SK-N-MC (cell line): ENCODE measurements around the gene ZNF862.

Experiments used
- DNase-seq: peaks from one replicate; pipeline ENCODE4 v3.0.0-alpha.2; 2011; ENCODE audit warnings: low read depth, low spot score
- H3K27ac ChIP-seq: fragments of 200-600 bp; sonication (generic); 2 replicates; pipeline ENCODE4 v1.5.1; 2016; ENCODE audit warnings: mixed run types
- H3K36me3 ChIP-seq: fragments of 200-600 bp; sonication (generic); 2 replicates; pipeline ENCODE4 v1.6.1; 2017; ENCODE audit warnings: antibody characterized with exemption, low read length, mixed read lengths; ENCODE audit not compliant: insufficient read depth
- H3K4me3 ChIP-seq: fragments of 200-600 bp; sonication (generic); 2 replicates; pipeline ENCODE4 v1.5.1; 2016
- H3K9ac ChIP-seq: fragments of 200-600 bp; sonication (generic); 2 replicates; pipeline ENCODE4 v1.8.0; 2017; ENCODE audit warnings: mixed run types, mixed read lengths; ENCODE audit not compliant: insufficient read length
- H3K9me3 ChIP-seq: fragments of 200-600 bp; sonication (generic); 2 replicates; pipeline ENCODE4 v1.6.1; 2017; ENCODE audit warnings: low read depth, mild to moderate bottlenecking, antibody characterized with exemption, low read length, moderate library complexity, mixed read lengths
- EZH2 ChIP-seq: fragments of 200-600 bp; sonication (generic); IDR thresholded peaks from one replicate; pipeline ENCODE4 v1.6.1; 2017; ENCODE audit warnings: antibody characterized with exemption
- FOXP2 ChIP-seq: optimal IDR thresholded peaks from 2 replicates; pipeline ENCODE3; 2011; ENCODE audit warnings: mild to moderate bottlenecking, moderate library complexity; ENCODE audit not compliant: insufficient read depth; ENCODE audit errors: extremely low read length, control extremely low read depth
- POLR2AphosphoS5 ChIP-seq: IDR thresholded peaks from 2 replicates; pipeline ENCODE4 v1.6.1; 2012; ENCODE audit warnings: mild to moderate bottlenecking, low read depth, low read length, borderline replicate concordance

ZNF862 gene

GRCh38 chr7:149869291-149869650 is 31.1 kb downstream of the ZNF862 start:
- DNase-seq, result no peak
- TF ChIP-seq FOXP2 (no peak), EZH2 (no peak), POLR2AphosphoS5 (no peak)
- Histone ChIP-seq H3K36me3 (no peaks in the 10 kb centered on the region), H3K27ac (no peak overlapping the region), H3K4me3 (no peak overlapping the region), H3K9me3 (no peaks in the 10 kb centered on the region), H3K9ac (no peak overlapping the region)

- TF ChIP-seq FOXP2, result no peak
- H3K4me3 ChIP-seq, result no peak overlapping the region
- DNase-seq, result no peak
- H3K9me3 ChIP-seq, result no peaks in the 10 kb centered on the region
- H3K36me3 ChIP-seq, result no peaks in the 10 kb centered on the region
- H3K27ac ChIP-seq, result no peak overlapping the region
- H3K9ac ChIP-seq, result no peak overlapping the region
Measured at GRCh38 chr7:149869867-149870266, 31.7 kb downstream of the ZNF862 start.

GRCh38 chr7:149870274-149870673 is 32.1 kb downstream of the ZNF862 start:
- Histone ChIP-seq H3K9me3 (no peaks in the 10 kb centered on the region), H3K27ac (no peak overlapping the region), H3K9ac (no peak overlapping the region), H3K4me3 (no peak overlapping the region), H3K36me3 (no peaks in the 10 kb centered on the region)
- DNase-seq, result no peak
- TF ChIP-seq POLR2AphosphoS5 (no peak), FOXP2 (no peak), EZH2 (no peak)

GRCh38 chr7:149870701-149871483 is 32.7 kb downstream of the ZNF862 start:
- H3K27ac ChIP-seq, result no peak overlapping the region
- TF ChIP-seq FOXP2, result no peak
- TF ChIP-seq POLR2AphosphoS5, result no peak
- no peak for TF ChIP-seq EZH2
- no peak for DNase-seq

GRCh38 chr7:149871576-149871975 is 33.4 kb downstream of the ZNF862 start:
- Histone ChIP-seq H3K4me3 (no peak overlapping the region), H3K27ac (no peak overlapping the region), H3K36me3 (no peaks in the 10 kb centered on the region), H3K9me3 (no peaks in the 10 kb centered on the region), H3K9ac (no peak overlapping the region)
- TF ChIP-seq EZH2 (no peak), POLR2AphosphoS5 (no peak), FOXP2 (no peak)
- DNase-seq, result no peak

More at GRCh38 chr7:149870701-149871483, 32.7 kb downstream of the ZNF862 start:
- no peaks in the 10 kb centered on the region for H3K9me3 ChIP-seq
- H3K4me3 ChIP-seq, result no peak overlapping the region
- no peak overlapping the region for H3K9ac ChIP-seq
- no peaks in the 10 kb centered on the region for H3K36me3 ChIP-seq

- no peak for DNase-seq
- no peaks in the 10 kb centered on the region for H3K36me3 ChIP-seq
- peak overlapping the region; percentile 96 for H3K4me3 ChIP-seq
- H3K27ac ChIP-seq, result no peak overlapping the region
- TF ChIP-seq POLR2AphosphoS5, result no peak
- TF ChIP-seq EZH2, result no peak
- no peak for TF ChIP-seq FOXP2
- no peaks in the 10 kb centered on the region for H3K9me3 ChIP-seq
- H3K9ac ChIP-seq, result no peak overlapping the region
Measured at GRCh38 chr7:149872419-149873073, 34.4 kb downstream of the ZNF862 start.

- no peak for DNase-seq
- Histone ChIP-seq H3K27ac (no peak within 1 kb of the TSS), H3K36me3 (no peaks in the 10 kb centered on the region), H3K9ac (peak within 1 kb of the TSS; percentile 64), H3K9me3 (no peaks in the 10 kb centered on the region), H3K4me3 (peak within 1 kb of the TSS; percentile 96)
- TF ChIP-seq EZH2, result no peak
- no peak for TF ChIP-seq POLR2AphosphoS5
- no peak for TF ChIP-seq FOXP2
Measured at GRCh38 chr7:149873074-149873969, 35.1 kb downstream of the ZNF862 start, which contains the start of gene ATP6V0E2. Gene ATP6V0E2 (plus strand): TSS chr7:149873969. CDS start chr7:149874066, 97 bp downstream.
